Fibroblast of the aortic adventitia (primary cell): ENCODE results near the gene HUNK. TPM values are rescaled to one million over a fixed set of nuclear protein-coding genes. Genes with fewer than 3 reads are reported as not detected.

Experiments
- DNase-seq: peaks from one replicate; pipeline ENCODE4 v3.0.0-alpha.2; 2010; ENCODE audit warnings: low read depth
- H3K4me3 ChIP-seq: 2 replicates; pipeline ENCODE4 v1.5.1; 2011; ENCODE audit warnings: low read depth, mild to moderate bottlenecking, control low read depth, low read length, moderate library complexity
- total RNA-seq: library from RNA; depleted of rRNA; stranded (reverse); fragments of >200 nt; gene quantifications from 2 replicates; pipeline ENCODE4 v1.2.3, GENCODE V29; 2012; ENCODE audit warnings: low replicate concordance
- TF ChIP-seq, protein P1 (sequence below): IDR thresholded peaks from 2 replicates; pipeline ENCODE4 v1.5.1; 2011; ENCODE audit warnings: mild to moderate bottlenecking, low read length, control low read depth, inconsistent platforms; ENCODE audit not compliant: insufficient read depth

HUNK gene
- total RNA-seq, 1 donor: 0.45 TPM

- TF ChIP-seq, protein P1, sequence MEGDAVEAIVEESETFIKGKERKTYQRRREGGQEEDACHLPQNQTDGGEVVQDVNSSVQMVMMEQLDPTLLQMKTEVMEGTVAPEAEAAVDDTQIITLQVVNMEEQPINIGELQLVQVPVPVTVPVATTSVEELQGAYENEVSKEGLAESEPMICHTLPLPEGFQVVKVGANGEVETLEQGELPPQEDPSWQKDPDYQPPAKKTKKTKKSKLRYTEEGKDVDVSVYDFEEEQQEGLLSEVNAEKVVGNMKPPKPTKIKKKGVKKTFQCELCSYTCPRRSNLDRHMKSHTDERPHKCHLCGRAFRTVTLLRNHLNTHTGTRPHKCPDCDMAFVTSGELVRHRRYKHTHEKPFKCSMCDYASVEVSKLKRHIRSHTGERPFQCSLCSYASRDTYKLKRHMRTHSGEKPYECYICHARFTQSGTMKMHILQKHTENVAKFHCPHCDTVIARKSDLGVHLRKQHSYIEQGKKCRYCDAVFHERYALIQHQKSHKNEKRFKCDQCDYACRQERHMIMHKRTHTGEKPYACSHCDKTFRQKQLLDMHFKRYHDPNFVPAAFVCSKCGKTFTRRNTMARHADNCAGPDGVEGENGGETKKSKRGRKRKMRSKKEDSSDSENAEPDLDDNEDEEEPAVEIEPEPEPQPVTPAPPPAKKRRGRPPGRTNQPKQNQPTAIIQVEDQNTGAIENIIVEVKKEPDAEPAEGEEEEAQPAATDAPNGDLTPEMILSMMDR: no peak
- DNase-seq: no peak
- no peak overlapping the region for H3K4me3 ChIP-seq
Measured at GRCh38 chr21:31988492-31989290, 115.9 kb downstream of the HUNK start.

DNA sequence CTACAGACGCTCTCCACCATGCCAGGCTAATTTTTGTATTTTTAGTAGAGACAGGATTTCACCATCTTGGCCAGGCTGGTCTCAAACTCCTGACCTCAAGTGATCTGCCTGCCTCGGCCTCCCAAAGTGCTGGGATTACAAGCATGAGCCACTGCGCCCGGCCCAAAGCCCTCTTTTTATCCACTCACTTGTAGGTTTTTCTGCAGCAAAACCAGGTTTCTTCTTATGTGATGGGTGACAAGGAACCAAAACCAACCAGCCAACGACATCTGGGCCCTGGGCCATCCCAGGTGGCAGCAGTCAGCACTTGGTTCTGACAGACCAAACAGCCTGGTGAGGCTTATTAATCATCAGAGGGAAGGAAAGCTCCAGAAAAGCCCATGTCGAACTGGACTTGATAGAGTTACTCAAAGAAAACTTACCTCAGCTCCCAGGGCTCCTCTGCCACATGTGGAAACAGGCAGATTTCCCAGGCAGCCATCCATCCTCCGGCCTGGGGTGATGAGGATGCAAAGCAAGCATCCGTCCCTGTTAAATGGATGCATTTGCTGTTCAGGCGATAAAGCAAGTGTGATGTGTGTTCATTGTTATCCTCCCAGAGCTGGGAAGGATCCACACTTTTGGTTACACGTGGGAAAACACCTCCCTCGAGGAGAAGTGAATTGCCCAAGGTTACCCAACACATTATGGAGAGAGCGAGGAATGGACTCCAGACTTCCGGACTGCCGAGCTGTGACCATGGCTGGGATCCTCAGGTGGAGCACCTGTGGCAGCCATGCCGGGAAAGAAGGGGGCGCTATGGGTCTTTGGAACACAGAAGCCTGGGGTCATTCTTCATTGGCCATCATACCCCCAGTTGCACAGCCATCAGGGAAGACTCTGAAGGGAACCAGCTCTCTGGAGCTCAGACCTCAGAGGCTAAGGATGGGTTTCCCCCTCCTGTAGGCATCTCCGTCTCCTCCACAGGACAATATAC lies 118.8 kb downstream of the HUNK start:
- TF ChIP-seq, protein P1: no peak
- H3K4me3 ChIP-seq: no peak overlapping the region
- no peak for DNase-seq

DNA sequence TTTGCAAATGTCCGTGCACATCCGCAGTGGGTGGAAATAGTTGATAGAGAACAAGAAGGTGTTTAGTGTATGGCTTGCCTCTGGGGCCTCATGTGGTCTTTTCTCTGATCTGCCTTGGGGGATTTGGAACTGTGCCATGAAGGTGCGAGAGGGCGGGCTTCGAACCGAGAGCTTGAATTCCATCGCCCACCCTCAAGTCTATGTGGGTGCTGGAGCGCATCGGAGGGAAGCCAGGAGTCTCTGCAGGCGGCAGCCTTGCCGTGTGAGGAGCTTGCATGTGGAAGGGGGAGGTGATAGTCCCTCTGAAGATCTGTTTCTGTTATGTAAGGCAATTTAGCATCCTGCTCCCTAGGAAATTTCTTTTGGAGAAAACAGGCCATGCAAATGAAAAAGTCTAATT lies 119.6 kb downstream of the HUNK start:
- H3K4me3 ChIP-seq: no peak overlapping the region
- TF ChIP-seq, protein P1: no peak
- no peak for DNase-seq

- no peak overlapping the region for H3K4me3 ChIP-seq
- TF ChIP-seq, protein P1: no peak
- DNase-seq: no peak
Measured at GRCh38 chr21:31993826-31994825, 121.3 kb downstream of the HUNK start.

DNA sequence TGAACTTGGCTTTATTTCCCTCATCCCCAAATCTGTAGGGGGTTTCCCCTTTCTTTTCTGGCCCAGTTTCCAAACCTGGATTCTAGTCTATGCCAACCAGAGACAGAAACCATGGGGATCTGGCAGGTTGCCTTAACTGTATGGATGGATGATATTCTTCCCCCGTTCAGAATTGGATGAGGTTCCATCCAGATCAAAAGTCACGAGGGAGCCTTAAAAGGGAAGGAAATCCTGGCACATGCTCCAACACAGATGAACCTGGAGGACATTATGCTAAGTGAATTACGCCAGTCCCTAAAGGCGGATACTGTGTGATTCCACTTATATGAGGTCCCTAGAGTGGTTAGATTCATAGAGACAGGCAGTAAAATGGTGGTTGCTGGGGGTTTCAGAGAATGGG lies 124.4 kb downstream of the HUNK start:
- TF ChIP-seq, protein P1: no peak
- no peak overlapping the region for H3K4me3 ChIP-seq
- no peak for DNase-seq
